Endodermal cell (in vitro differentiated cells): Measurements from ENCODE around the gene EIF3F. TPM values are rescaled to one million over a fixed set of nuclear protein-coding genes. Genes with fewer than 3 reads are reported as not detected.

Experiments
- DNase-seq: peaks from one replicate; pipeline ENCODE4 v3.0.0-alpha.2; 2017
- H3K27ac ChIP-seq: 2 replicates; pipeline ENCODE4 v1.5.1; 2013; ENCODE audit warnings: mild to moderate bottlenecking, low read depth, low read length, moderate library complexity
- H3K27me3 ChIP-seq: 2 replicates; pipeline ENCODE4 v1.6.1; 2013; ENCODE audit warnings: mild to moderate bottlenecking, low read length, moderate library complexity; ENCODE audit not compliant: insufficient read depth, control insufficient read depth, poor library complexity, severe bottlenecking
- H3K36me3 ChIP-seq: 2 replicates; pipeline ENCODE4 v1.7.0; 2013; ENCODE audit warnings: mild to moderate bottlenecking, low read length, moderate library complexity; ENCODE audit not compliant: control insufficient read depth, insufficient read depth
- H3K4me1 ChIP-seq: one replicate; pipeline ENCODE4 v1.7.0; 2013; ENCODE audit warnings: low read length; ENCODE audit not compliant: control insufficient read depth, insufficient read depth
- H3K4me3 ChIP-seq: 2 replicates; pipeline ENCODE4 v1.5.1; 2013; ENCODE audit warnings: mild to moderate bottlenecking, low read length, moderate library complexity
- H3K9ac ChIP-seq: 2 replicates; pipeline ENCODE4 v1.6.1; 2013; ENCODE audit warnings: mild to moderate bottlenecking, low read length, moderate library complexity; ENCODE audit not compliant: poor library complexity, severe bottlenecking; ENCODE audit errors: extremely low read depth
- H3K9me3 ChIP-seq: 2 replicates; pipeline ENCODE4 v1.6.1; 2013; ENCODE audit warnings: mild to moderate bottlenecking, low read length, moderate library complexity; ENCODE audit not compliant: control insufficient read depth
- H3K27ac Mint-ChIP-seq: 2 replicates; pipeline ENCODE4 v1.8.0; 2020; ENCODE audit warnings: mixed read lengths
- H3K27me3 Mint-ChIP-seq: 2 replicates; pipeline ENCODE4 v1.8.0; 2021; ENCODE audit warnings: mild to moderate bottlenecking, mixed read lengths; ENCODE audit not compliant: insufficient read depth
- H3K36me3 Mint-ChIP-seq: 2 replicates; pipeline ENCODE4 v1.8.0; 2020; ENCODE audit warnings: low read depth, mixed read lengths
- H3K4me1 Mint-ChIP-seq: 2 replicates; pipeline ENCODE4 v1.8.0; 2020; ENCODE audit warnings: mixed read lengths
- H3K4me3 Mint-ChIP-seq: 2 replicates; pipeline ENCODE4 v1.8.0; 2020; ENCODE audit warnings: mild to moderate bottlenecking, moderate library complexity, mixed read lengths
- H3K9me3 Mint-ChIP-seq: 2 replicates; pipeline ENCODE4 v1.8.0; 2020; ENCODE audit warnings: mild to moderate bottlenecking, mixed read lengths
- CTCF ChIP-seq: fragments of 200-600 bp; sonication (generic); conservative IDR thresholded peaks from 2 replicates; pipeline ENCODE4 v1.5.0; 2021; ENCODE audit warnings: antibody characterized with exemption, mild to moderate bottlenecking
- WGBS, 2 experiments: methylation state at CpG; one replicate each; pipeline versions ENCODE4 v1.1.5 to v1.1.7; 2013; ENCODE audit warnings: missing lambda C conversion rate in 2 of 2, mixed read lengths in 1 of 2; ENCODE audit not compliant: insufficient coverage in 1 of 2, insufficient read length in 1 of 2; 5-methylcytosine and 5-hydroxymethylcytosine counted together
- total RNA-seq, 2 donors: library from RNA; stranded (reverse); fragmentation: NEBNext Ultra II Directional in 1 of 2; extraction: Animal tissue kit (Norgen Biotek cat#: 25700) in 1 of 2; gene quantifications; 2 replicates in 1 of 2; 3 replicates in 1 of 2; pipeline ENCODE4 v1.2.1, GENCODE V29; 2021

EIF3F gene
- total RNA-seq, 2 donors from 2014 or later, result 349 to 354 TPM

- Mint-ChIP-seq H3K36me3 (no peaks in the 10 kb centered on the region), H3K27me3 (peaks cover 42% of the 10 kb centered on the region), H3K9me3 (no peaks in the 10 kb centered on the region), H3K4me1 (peaks cover 5% of the 10 kb centered on the region), H3K4me3 (no peak overlapping the region), H3K27ac (no peak overlapping the region)
- Histone ChIP-seq H3K4me3 (no peak overlapping the region), H3K4me1 (no peaks in the 10 kb centered on the region), H3K9ac (no peak overlapping the region), H3K27me3 (peaks cover 11% of the 10 kb centered on the region), H3K9me3 (no peaks in the 10 kb centered on the region), H3K27ac (no peak overlapping the region), H3K36me3 (no peaks in the 10 kb centered on the region)
- no peak for DNase-seq
- 90 to 94% methylated on average over 2 to 4 of the region's 5 CpGs for WGBS, 2 experiments
- TF ChIP-seq CTCF, result no peak
Measured at GRCh38 chr11:8034604-8035190, 47.6 kb downstream of the EIF3F start.

- H3K27me3 ChIP-seq, result peaks cover 11% of the 10 kb centered on the region
- H3K4me1 ChIP-seq, result no peaks in the 10 kb centered on the region
- H3K4me1 Mint-ChIP-seq, result peaks cover 5% of the 10 kb centered on the region
- H3K9me3 ChIP-seq, result no peaks in the 10 kb centered on the region
- no peak for DNase-seq
- no peak overlapping the region for H3K9ac ChIP-seq
- H3K36me3 Mint-ChIP-seq, result no peaks in the 10 kb centered on the region
- no peak overlapping the region for H3K27ac Mint-ChIP-seq
- no peak overlapping the region for H3K4me3 ChIP-seq
- H3K36me3 ChIP-seq, result no peaks in the 10 kb centered on the region
- no peak for TF ChIP-seq CTCF
- 84 to 90% methylated on average over 7 to 11 of the region's 11 CpGs for WGBS, 2 experiments
- no peak overlapping the region for H3K27ac ChIP-seq
- H3K27me3 Mint-ChIP-seq, result peaks cover 37% of the 10 kb centered on the region
- no peak overlapping the region for H3K4me3 Mint-ChIP-seq
- H3K9me3 Mint-ChIP-seq, result no peaks in the 10 kb centered on the region
Measured at GRCh38 chr11:8035200-8035855, 48.2 kb downstream of the EIF3F start.

GRCh38 chr11:8036002-8036802, 49.1 kb downstream of the EIF3F start:
- peak; percentile 22 for TF ChIP-seq CTCF
- WGBS, 2 experiments, result 84 to 90% methylated on average over 4 to 5 of the region's 5 CpGs
- H3K27ac ChIP-seq, result no peak overlapping the region
- H3K9ac ChIP-seq, result no peak overlapping the region
- no peaks in the 10 kb centered on the region for H3K36me3 Mint-ChIP-seq
- H3K27me3 ChIP-seq, result peaks cover 11% of the 10 kb centered on the region
- no peaks in the 10 kb centered on the region for H3K9me3 ChIP-seq
- H3K27me3 Mint-ChIP-seq, result peaks cover 28% of the 10 kb centered on the region
- no peaks in the 10 kb centered on the region for H3K9me3 Mint-ChIP-seq
- H3K4me1 Mint-ChIP-seq, result peaks cover 5% of the 10 kb centered on the region
- no peak overlapping the region for H3K4me3 ChIP-seq
- no peaks in the 10 kb centered on the region for H3K4me1 ChIP-seq
- H3K27ac Mint-ChIP-seq, result no peak overlapping the region
- DNase-seq, result no peak
- no peak overlapping the region for H3K4me3 Mint-ChIP-seq
- no peaks in the 10 kb centered on the region for H3K36me3 ChIP-seq
